Activated CD8-positive, alpha-beta memory T cell treated with anti-CD3 and anti-CD28 coated beads for 36 hours (primary cell): ENCODE measurements around the gene COCH. TPM values are rescaled to one million over a fixed set of nuclear protein-coding genes. Genes with fewer than 3 reads are reported as not detected.
"Not testable (repeated sequence)": the region's sequence is repeated elsewhere in the genome, so short reads cannot be mapped to it uniquely, and the experiment has no call there.

Experiments used
- CTCF ChIA-PET: fragments of 350-600 bp; sonication (Branson Sonifier 250); formaldehyde crosslinking; loops from one replicate; lab custom pipeline; 2021; ENCODE audit warnings: antibody characterized with exemption; lab: Charles Lee
- POLR2A ChIA-PET: fragments of 350-600 bp; sonication (Branson Sonifier 250); formaldehyde crosslinking; loops from one replicate; lab custom pipeline; 2021; ENCODE audit warnings: antibody characterized with exemption; lab: Charles Lee
- total RNA-seq, 2 experiments: library from RNA; stranded (reverse); gene quantifications; one replicate each; pipeline ENCODE4 v1.2.3, GENCODE V29; 2021

The COCH gene
- total RNA-seq, 2 experiments from 2014 or later: 3.1 TPM

GRCh38 chr14:30907659-30908057, 33.3 kb downstream of the COCH start:
- ChIA-PET CTCF (no interaction called here), POLR2A (no interaction called here)

GRCh38 chr14:30908826-30909225, 34.5 kb downstream of the COCH start:
- CTCF ChIA-PET: no interaction called here
- POLR2A ChIA-PET: no interaction called here

- ChIA-PET CTCF (no interaction called here), POLR2A (no interaction called here)
Observed at GRCh38 chr14:30914812-30915211, 40.5 kb downstream of the COCH start.

GRCh38 chr14:30915596-30915995, 41.2 kb downstream of the COCH start:
- POLR2A ChIA-PET: no interaction called here
- CTCF ChIA-PET: no interaction called here

GRCh38 chr14:30921305-30921704, 46.9 kb downstream of the COCH start:
- CTCF ChIA-PET: no interaction called here

GRCh38 chr14:30921788-30922187, 47.4 kb downstream of the COCH start:
- POLR2A ChIA-PET: no interaction called here
- CTCF ChIA-PET: no interaction called here

More at GRCh38 chr14:30921305-30921704, 46.9 kb downstream of the COCH start:
- POLR2A ChIA-PET: no interaction called here

GRCh38 chr14:30925254-30925653, 50.9 kb downstream of the COCH start:
- POLR2A ChIA-PET: no interaction called here
- CTCF ChIA-PET: no interaction called here

- POLR2A ChIA-PET: no interaction called here
- CTCF ChIA-PET: no interaction called here
Observed at GRCh38 chr14:30928462-30928861, 54.1 kb downstream of the COCH start.

GRCh38 chr14:30933937-30934336, 59.6 kb downstream of the COCH start:
- CTCF ChIA-PET, POLR2A ChIA-PET: not testable (repeated sequence)

- CTCF ChIA-PET: no interaction called here
Observed at GRCh38 chr14:30935445-30935844, 61.1 kb downstream of the COCH start.

GRCh38 chr14:30938617-30939016, 64.3 kb downstream of the COCH start:
- CTCF ChIA-PET: no interaction called here
- POLR2A ChIA-PET: no interaction called here

More at GRCh38 chr14:30935445-30935844, 61.1 kb downstream of the COCH start:
- POLR2A ChIA-PET: no interaction called here

Other genes with a start within 250 kb of the COCH start
- gene AP4S1, start 151.1 kb downstream of the COCH start, total RNA-seq: 1 to 10 TPM; 7.8 to 9.7 TPM
- gene STRN3, start 151.8 kb downstream of the COCH start, total RNA-seq: 10 to 100 TPM; 17.7 to 21.7 TPM